H54 (cell line): ENCODE results near the gene IFNLR1.

Experiments
- DNase-seq: peaks from one replicate; pipeline ENCODE4 v3.0.0; 2011; ENCODE audit warnings: low spot score, mixed read lengths; ENCODE audit not compliant: insufficient read length
- FAIRE-seq: peaks from 3 replicates; lab custom pipeline; 2011; peaks lifted over from hg19 to GRCh38; lab: Jason Lieb, UNC
- POLR2A ChIP-seq: IDR thresholded peaks from 2 replicates; pipeline ENCODE4 v1.6.1; 2011; ENCODE audit warnings: low read depth, mild to moderate bottlenecking, low read length

IFNLR1 gene

GRCh38 chr1:24186993-24187790 is at the start of gene IFNLR1:
TSS of gene IFNLR1 (minus strand) at chr1:24187289. CDS start at chr1:24187248, 41 bp downstream.
- TF ChIP-seq POLR2A: no peak
- DNase-seq: no peak
- no peak for FAIRE-seq

DNA sequence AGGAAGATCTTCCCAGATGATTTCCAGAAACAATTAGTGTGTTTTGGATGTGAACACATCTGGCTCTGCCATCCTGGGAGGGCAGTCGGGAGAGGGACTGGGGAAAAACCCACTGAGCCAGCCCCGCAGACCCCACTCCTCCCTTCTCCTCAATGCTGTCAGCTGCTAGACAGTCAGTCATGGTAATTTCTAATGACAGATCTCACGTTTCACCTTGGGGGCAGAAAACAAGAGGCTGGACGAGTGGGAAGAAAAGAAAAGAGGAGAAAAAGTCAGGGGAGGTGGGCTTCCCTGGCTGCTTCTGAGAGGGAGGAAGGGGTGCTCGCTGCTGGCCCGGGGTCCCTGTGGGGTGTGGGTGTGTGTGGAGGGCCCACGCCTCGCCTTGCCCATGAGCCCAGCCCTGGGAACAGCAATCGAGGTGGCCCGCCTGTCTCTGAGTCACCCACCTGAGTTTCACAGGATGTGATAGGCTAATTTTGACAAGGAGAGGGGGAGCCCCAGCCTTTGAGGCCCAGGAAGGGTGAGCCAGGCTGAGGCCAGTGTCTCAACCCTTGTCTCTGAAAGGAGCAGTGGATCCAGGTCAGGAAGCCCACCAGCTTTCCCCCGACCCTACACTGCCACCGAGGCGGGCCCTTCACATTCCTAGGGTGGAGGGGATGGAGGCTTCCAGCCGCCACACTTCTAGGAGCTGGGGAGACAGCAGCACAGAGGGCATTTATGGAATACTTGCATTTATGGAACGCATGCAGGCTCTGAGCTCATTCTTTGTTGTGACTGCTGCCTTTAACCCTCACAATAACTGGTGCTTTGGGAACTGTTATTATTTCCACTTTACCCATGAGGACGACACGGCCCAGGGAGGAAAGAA is 49.1 kb upstream of the IFNLR1 start:
- peak; percentile 65 for DNase-seq
- FAIRE-seq: no peak
- TF ChIP-seq POLR2A: no peak

GRCh38 chr1:24233684-24234600 is 46.9 kb upstream of the IFNLR1 start:
- no peak for DNase-seq
- FAIRE-seq: no peak
- TF ChIP-seq POLR2A: no peak

DNA sequence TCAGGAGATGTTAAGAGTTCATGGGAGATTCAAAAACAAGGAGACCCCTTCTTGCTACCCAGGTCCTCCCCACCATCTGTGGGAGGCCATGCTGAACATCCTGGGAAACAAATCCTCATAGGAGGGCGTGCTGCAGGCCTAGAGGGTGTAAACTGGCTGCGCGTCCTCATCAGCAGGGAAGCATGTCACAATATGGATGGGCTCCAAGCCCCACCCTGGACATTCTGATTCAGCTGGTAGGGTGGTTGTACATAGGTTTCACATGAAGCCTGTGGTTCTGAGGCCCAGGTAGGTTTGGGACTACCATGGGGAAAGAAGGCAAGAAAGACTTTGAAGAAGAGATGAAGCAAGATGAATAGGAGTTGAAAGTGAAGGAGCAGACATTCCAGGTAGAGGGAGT is 44.6 kb upstream of the IFNLR1 start:
- no peak for FAIRE-seq
- TF ChIP-seq POLR2A: no peak
- DNase-seq: no peak

- no peak for TF ChIP-seq POLR2A
- DNase-seq (no peak), FAIRE-seq (no peak)
These were observed 41.2 kb upstream of the IFNLR1 start for GRCh38 chr1:24228311-24228710.

GRCh38 chr1:24226749-24227148 is 39.7 kb upstream of the IFNLR1 start:
- FAIRE-seq: no peak
- TF ChIP-seq POLR2A: no peak
- DNase-seq: no peak

DNA sequence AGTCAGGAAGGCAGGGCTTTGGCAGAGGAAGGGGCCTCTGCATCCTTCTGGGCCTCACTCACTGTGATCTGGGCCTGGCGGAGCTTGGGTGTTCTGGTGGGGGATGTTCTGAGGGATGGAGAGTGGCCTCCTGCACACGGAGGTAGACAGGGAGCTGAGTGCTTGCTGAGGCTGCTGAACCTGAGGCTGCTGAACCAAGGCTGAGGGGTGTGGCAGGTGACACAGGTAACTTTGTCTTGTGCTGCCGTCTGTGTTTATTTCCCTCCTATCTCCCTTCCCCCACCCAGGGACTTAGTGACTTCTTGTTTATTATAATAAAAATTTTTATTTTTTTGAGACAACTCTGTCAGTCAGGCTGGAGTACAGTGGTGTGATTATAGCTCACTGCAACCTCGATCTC is 37.7 kb upstream of the IFNLR1 start:
- DNase-seq (no peak), FAIRE-seq (no peak)
- no peak for TF ChIP-seq POLR2A

- no peak for TF ChIP-seq POLR2A
- DNase-seq: no peak
- FAIRE-seq: no peak
These were observed 37.0 kb upstream of the IFNLR1 start for GRCh38 chr1:24224086-24224485.

DNA sequence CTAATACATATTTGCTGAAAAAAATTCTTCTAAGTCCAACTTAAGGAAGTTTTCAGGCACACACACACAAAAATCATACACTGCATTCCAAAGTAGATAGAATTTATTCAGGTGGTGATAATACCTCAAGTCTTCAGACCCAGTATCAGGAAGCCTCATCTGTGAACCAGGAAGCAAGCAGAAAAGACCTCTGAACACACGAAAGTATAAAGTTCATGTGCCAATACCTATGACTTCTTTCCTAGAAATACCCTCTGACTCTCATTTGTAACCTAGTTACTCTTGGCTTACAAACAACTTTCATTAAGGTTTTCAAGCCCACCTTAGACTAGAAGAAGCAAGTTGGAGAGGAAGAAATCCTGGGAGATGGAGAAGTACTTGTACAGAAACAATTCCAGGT is 35.7 kb upstream of the IFNLR1 start:
- no peak for TF ChIP-seq POLR2A
- DNase-seq (no peak), FAIRE-seq (no peak)

DNA sequence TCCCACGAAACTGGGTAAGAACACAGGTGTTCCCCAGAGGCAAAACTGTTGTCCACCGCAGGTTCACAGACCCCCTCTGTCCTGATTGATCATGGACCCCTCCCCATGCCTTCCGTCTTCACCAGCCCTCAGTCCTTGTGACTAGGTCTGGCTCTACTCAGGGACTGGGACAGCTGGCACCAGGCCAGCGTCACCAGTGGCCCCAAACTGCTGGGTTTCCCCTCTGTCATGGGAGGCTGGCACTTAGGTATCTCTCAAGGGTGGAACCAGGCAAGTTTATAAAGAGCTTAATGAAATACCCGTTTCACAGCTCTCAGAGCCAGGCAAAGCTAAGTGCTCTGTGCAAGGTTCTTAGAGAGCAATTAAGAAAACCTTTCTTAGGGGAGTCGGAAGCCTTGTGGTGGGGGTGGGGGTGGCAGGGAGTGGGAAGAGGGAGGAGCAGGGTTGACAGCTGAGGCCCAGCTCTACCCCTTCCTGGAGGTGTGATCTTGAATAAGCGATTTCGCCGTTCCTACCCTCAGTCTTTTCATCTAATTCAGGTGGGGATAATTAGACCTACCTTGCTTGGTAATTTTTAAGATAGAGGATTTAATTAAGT is 35.0 kb upstream of the IFNLR1 start:
- no peak for FAIRE-seq

DNA sequence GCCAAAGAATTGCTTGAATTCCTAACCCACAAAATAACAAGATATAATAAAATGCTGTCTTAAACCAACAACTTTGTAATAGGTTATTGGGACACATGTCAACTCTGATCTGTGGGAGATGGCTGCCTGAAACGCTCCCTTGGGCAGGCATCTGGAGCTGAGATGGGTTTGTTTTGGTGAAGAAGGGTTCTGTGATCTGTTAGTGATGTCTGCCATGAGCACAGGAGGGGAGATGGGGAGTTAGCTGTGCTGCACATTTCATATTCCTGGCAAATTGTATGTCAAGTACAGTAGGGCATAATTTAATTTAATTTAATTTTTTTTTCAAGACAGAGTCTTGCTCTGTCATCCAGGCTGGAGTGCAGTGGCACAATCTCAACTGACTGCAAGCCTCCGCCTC is 34.2 kb upstream of the IFNLR1 start:
- DNase-seq: no peak
- FAIRE-seq: no peak
- TF ChIP-seq POLR2A: no peak

More for the DNA sequence above, 35.0 kb upstream of the IFNLR1 start:
- TF ChIP-seq POLR2A: no peak
- no peak for DNase-seq

- no peak for FAIRE-seq
- no peak for DNase-seq
- no peak for TF ChIP-seq POLR2A
These were observed 29.4 kb upstream of the IFNLR1 start for GRCh38 chr1:24216276-24217074.
